NOMO-1 treated with dmso at 0.1 percent for 144 hours (cell line): ENCODE results near the gene GPR55.

Experiments
- DNase-seq: peaks from one replicate; lab custom pipeline; 2025; ENCODE audit not compliant: unreplicated experiment; lab: John Stamatoyannopoulos, UW

GPR55 gene

GRCh38 chr2:230902180-230902899, 22.7 kb downstream of the GPR55 start:
- DNase-seq = peak; percentile 34

DNA sequence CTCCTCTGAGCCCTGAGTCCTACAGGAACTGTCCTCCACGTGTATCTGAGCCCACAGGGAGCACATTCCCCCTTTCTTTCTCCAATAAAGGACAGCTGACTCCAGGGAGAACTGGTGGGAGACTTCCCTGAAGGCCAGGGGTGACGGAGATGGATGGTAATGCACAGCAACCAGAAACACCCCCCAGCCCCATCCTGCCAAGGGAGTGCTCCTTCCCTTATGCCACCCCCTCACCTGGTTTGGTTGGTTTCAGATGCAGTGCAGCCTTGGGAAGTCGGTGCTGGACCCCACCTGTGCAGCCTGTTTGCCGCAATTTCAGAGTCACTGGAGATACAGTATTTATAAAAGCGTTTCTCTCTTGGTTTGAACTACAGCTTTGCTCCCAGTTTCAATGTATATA, 24.0 kb downstream of the GPR55 start:
- DNase-seq = no peak

- DNase-seq = no peak
Observed at GRCh38 chr2:230900336-230900995, 24.6 kb downstream of the GPR55 start.

- DNase-seq = no peak
Observed at GRCh38 chr2:230899786-230900185, 25.3 kb downstream of the GPR55 start.

GRCh38 chr2:230899287-230899686, 25.8 kb downstream of the GPR55 start:
- no peak for DNase-seq

DNA sequence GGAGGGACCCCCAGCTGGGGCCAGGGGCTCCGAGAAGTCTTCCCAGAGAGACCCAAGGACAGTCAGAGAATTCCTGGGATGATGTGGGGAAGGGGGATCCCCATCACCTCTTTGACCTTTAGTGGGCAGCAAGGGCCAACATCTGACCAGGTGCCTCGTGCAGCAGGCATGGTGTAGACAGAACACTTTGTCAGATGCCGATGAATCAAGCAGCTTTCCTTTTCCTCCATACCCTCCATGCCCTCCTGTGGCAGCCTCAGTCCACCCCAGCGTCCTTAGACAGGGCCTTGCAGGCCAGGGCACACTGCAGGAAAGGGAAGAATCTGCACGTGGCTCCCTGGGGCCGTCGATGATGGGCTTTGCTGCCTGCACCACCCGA, 26.3 kb downstream of the GPR55 start:
- DNase-seq = no peak

- no peak for DNase-seq
Observed at GRCh38 chr2:230898016-230898712, 26.9 kb downstream of the GPR55 start.

DNA sequence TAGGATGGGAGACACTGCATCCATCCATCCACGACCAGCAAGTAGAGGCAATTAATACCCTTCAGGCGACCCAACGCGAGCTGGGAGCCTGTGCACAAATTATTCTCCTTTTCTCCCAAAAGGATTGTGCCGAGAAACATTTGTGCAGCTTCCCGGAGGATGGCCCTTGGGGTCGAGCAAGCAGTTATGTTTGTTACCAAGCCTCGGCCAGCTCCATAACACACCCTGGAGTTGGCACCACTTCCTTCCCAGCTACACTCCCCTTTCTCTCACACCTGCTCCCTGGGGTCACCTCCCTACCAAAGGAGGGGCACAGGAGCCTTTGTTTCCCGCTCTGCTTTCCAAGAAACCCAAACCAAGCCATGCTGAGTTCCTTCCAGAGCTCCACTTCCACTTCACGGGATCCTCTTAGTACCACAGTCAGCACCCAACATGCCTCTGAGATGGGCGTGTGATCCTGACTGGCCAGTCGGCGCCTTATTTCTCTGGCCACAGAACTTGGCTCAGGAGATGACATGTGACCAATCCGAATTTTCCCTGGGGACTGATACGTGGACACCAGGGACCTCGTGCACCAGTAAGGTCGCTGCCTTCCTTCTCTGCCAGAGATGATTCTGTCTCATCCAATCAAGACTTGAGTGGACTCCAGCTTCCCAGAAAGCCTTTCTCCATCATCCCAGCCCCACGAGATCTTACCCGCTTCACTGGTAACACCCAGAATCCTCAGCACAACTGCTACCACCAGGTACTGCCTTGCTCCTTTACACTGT, 28.5 kb downstream of the GPR55 start:
- no peak for DNase-seq

GRCh38 chr2:230895536-230896345, 29.3 kb downstream of the GPR55 start:
- DNase-seq = no peak

DNA sequence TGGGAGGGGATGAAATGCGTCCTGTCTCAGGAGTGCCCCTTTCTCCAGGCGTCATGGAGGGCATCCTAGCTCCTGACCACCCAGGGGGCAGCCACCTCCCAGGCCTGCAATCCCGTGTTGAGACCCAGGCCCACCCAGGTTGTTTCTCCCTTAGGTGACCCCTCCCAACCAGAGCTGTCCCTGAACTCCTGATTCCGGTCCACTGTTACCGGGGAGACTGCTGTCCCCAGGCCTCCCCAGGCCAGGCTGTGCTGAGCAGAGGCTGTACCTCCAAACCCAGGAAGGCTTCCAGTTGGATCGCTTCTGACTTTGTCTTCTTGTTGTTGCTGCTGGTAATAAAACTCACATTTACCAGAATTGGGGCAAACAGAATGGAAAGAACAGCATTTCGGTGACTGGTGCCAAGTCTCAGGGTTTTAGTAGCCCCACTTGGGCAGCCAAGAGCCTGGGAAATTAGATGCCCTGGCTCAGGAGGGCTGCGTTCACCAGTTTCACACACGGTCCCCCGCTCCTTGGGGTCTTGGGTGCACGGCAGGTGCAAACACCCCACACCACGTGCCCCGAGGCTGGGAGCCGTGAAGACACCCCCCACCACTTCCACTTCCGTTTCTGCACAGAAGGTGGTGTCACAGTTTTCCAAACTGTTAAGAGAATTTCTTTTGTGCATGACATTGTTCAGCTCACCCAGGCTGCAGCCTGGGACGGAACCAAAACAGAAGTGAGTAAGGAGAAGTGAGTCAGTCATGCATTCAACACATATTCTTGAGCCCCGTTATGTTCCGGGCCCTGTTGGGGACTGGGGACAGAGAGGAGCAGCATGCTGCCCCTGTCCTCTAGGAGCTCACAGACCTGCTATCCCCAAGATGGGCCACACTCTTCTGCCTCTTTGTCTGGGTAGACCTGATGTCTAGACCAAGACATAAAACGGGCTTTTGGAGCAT, 30.9 kb downstream of the GPR55 start:
- no peak for DNase-seq

GRCh38 chr2:230893338-230893737, 31.7 kb downstream of the GPR55 start:
- no peak for DNase-seq

- no peak for DNase-seq
Observed at GRCh38 chr2:230891509-230891908, 33.5 kb downstream of the GPR55 start.

DNA sequence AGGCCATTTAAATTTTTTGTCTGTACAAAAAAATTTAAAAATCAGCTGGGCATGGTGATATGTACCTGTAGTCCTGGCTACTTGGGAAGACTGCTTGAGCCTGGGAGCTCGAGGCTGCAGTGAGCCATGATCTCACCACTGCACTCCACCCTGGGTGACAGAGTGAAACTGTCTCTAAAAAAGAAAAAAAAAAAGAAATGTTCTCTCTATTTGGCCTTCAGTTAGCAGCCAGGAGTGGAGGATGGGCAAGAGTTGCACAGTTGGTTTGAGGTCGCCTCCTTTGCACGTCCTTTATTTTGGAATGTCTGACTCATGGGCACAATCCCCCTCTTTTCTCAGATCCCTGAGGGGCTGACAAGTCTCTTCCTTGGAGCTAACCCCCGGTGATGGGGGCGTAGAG, 34.0 kb downstream of the GPR55 start:
- no peak for DNase-seq

GRCh38 chr2:230890646-230891045, 34.4 kb downstream of the GPR55 start:
- no peak for DNase-seq

DNA sequence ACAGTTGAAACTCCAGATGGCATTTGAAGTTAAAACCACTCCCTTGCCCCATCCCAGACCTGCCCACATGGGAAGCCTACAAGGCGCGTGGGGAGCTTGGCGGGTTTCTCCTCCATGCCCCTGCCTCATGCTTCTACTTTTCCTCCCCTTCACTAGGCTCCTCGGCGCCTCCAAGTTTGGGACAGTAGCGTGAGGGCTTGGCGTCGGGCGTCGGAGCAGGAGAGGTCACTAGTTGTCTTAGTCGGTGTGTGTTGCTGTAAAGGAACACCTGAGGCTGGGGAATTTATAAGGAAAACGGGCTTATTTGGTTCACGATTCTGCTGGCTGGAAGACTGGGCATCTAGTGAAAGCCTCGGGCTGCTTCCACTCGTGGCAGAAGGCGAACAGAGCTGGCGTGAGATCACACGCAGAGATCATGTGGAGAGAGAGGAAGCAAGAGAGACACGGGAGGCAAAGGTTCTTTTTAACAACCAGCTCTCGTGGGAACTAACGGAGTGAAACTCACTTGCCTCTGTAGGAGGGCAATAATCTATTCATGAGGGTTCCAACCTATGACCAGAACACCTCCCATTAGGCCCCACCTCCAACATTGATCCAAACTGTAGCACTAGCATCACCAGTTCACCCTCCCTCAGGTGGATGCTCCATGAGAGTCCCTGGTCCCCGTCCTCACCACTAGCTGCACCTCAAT, 35.0 kb downstream of the GPR55 start:
- no peak for DNase-seq

DNA sequence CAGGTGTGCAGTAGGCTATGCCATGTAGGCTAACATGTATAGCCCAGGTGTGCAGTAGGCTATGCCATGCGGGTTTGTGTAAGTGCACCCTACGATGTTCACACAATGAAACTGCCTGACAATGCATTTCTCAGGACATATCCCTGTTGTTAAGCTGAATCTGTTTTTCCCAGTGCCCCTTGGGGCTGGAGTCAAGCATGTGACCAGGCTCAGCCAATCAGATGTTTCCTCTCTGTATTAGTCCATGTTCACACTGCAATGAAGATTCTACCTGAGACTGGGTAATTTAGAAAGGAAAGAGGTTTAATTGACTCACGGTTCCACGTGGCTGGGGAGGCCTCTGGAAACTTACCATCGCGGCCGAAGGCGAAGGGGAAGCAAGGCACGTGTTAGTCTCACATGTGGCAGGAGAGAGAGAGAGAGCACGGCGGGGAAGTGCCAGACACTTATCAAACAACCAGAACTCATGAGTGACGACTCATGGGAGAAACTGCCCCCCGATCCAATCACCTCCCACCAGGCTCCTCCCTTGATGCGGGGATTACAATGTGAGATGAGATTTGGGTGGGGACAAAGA, 36.1 kb downstream of the GPR55 start:
- DNase-seq = no peak

GRCh38 chr2:230887342-230887741, 37.7 kb downstream of the GPR55 start:
- DNase-seq = no peak

DNA sequence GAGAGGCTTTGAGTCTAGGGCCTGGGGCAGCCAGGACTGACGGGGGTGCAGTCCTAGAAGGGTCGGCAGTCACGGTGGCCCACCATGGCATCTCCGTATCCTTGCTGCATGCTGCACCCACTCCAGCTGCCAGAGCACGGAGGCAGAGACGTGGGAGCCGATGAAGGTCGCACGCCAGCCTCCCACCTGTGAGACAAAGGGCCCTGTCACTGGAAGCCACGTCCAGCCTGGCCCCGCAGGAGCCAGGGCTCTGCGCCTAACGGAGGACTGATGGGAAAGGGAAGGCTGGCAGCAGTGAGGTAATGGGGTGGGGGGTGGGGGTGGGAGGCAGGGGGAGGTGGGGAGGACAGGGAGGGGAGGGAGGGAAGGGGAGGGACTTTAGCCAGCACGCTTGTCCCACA, 38.4 kb downstream of the GPR55 start:
- DNase-seq = no peak

GRCh38 chr2:230886206-230886605, 38.8 kb downstream of the GPR55 start:
- DNase-seq = no peak
